Measurements from ENCODE around the gene MTUS2.
"Not testable (repeated sequence)": the region's sequence is repeated elsewhere in the genome, so short reads cannot be mapped to it uniquely, and the experiment has no call there.

The MTUS2 gene

GRCh38 chr13:29171244-29171643, 351.1 kb downstream of the MTUS2 start:
- DNase-seq, result no peak

GRCh38 chr13:29174093-29174492, 354.0 kb downstream of the MTUS2 start:
- no peak for DNase-seq

- DNase-seq, result no peak
Observed at GRCh38 chr13:29175250-29175873, 355.2 kb downstream of the MTUS2 start.

- no peak for DNase-seq
Observed at GRCh38 chr13:29180055-29180454, 359.9 kb downstream of the MTUS2 start.

GRCh38 chr13:29182216-29182615, 362.1 kb downstream of the MTUS2 start:
- no peak for DNase-seq

- DNase-seq, result no peak
Observed at GRCh38 chr13:29185926-29186325, 365.8 kb downstream of the MTUS2 start.

- DNase-seq, result no peak
Observed at GRCh38 chr13:29187584-29187983, 367.4 kb downstream of the MTUS2 start.

GRCh38 chr13:29190298-29190697, 370.2 kb downstream of the MTUS2 start:
- no peak for DNase-seq

- no peak for DNase-seq
Observed at GRCh38 chr13:29193083-29193482, 372.9 kb downstream of the MTUS2 start.

- no peak for DNase-seq
Observed at GRCh38 chr13:29195456-29195855, 375.3 kb downstream of the MTUS2 start.

GRCh38 chr13:29196409-29197074, 376.4 kb downstream of the MTUS2 start:
- no peak for DNase-seq

GRCh38 chr13:29202753-29203152, 382.6 kb downstream of the MTUS2 start:
- not testable (repeated sequence) for DNase-seq

GRCh38 chr13:29204651-29205050, 384.5 kb downstream of the MTUS2 start:
- no peak for DNase-seq

GRCh38 chr13:29210676-29211075, 390.5 kb downstream of the MTUS2 start:
- DNase-seq, result no peak

- DNase-seq, result not testable (repeated sequence)
Observed at GRCh38 chr13:29211162-29211561, 391.0 kb downstream of the MTUS2 start.

- no peak for DNase-seq
Observed at GRCh38 chr13:29222458-29222857, 402.3 kb downstream of the MTUS2 start.

- DNase-seq, result no peak
Observed at GRCh38 chr13:29224206-29224605, 404.1 kb downstream of the MTUS2 start.

GRCh38 chr13:29227576-29227975, 407.4 kb downstream of the MTUS2 start:
- no peak for DNase-seq

- DNase-seq, result no peak
Observed at GRCh38 chr13:29230299-29230845, 410.2 kb downstream of the MTUS2 start.

- DNase-seq, result no peak
Observed at GRCh38 chr13:29239653-29240525, 419.8 kb downstream of the MTUS2 start.

- no peak for DNase-seq
Observed at GRCh38 chr13:29254626-29255370, 434.7 kb downstream of the MTUS2 start.

GRCh38 chr13:29255567-29255966, 435.4 kb downstream of the MTUS2 start:
- no peak for DNase-seq

GRCh38 chr13:29260684-29261083, 440.5 kb downstream of the MTUS2 start:
- DNase-seq, result no peak

Measured in activated CD8-positive, alpha-beta memory T cell treated with anti-CD3 and anti-CD28 coated beads for 24 hours (primary cell).